Peyer's patch (tissue), 4 donors: ENCODE measurements around the gene GRIK4. TPM values are rescaled to one million over a fixed set of nuclear protein-coding genes. Genes with fewer than 3 reads are reported as not detected.

Experiments
- DNase-seq, 3 donors: peaks; one replicate each; pipeline ENCODE4 v3.0.0-alpha.2; 2017 to 2019
- H3K27ac ChIP-seq, 4 donors: fragments of 200-600 bp; sonication (generic); one replicate each; pipeline ENCODE4 v1.5.1; 2016 to 2019
- H3K27me3 ChIP-seq, 2 donors: fragments of 200-600 bp; sonication (generic); one replicate each; pipeline ENCODE4 v1.5.1; 2019
- H3K36me3 ChIP-seq, 3 donors: fragments of 200-600 bp; sonication (generic); one replicate each; pipeline ENCODE4 v1.5.1; 2016 to 2019
- H3K4me1 ChIP-seq, 4 donors: fragments of 200-600 bp; sonication (generic); one replicate each; pipeline ENCODE4 v1.5.1; 2016 to 2019
- H3K4me3 ChIP-seq, 4 donors: fragments of 200-600 bp; sonication (generic); 1 replicate in 3 of 4; 2 replicates in 1 of 4; pipeline ENCODE4 v1.5.1; 2016 to 2019; ENCODE audit warnings: mild to moderate bottlenecking in 1 of 4
- H3K9me3 ChIP-seq, 4 donors: fragments of 200-600 bp; sonication (generic); one replicate each; pipeline ENCODE4 v1.5.1; 2016 to 2019; ENCODE audit warnings: mild to moderate bottlenecking in 1 of 4
- CTCF ChIP-seq, 6 experiments: fragments of 450-650 bp in 4 of 6; fragments of 200-600 bp in 2 of 6; sonication (generic) in 1 of 6; IDR thresholded peaks; one replicate each; pipeline ENCODE4 v1.5.1; 2017 to 2019; ENCODE audit warnings: antibody characterized with exemption in 6 of 6, mild to moderate bottlenecking in 3 of 6, moderate library complexity in 1 of 6
- POLR2A ChIP-seq, 2 donors: fragments of 450-650 bp; IDR thresholded peaks; one replicate each; pipeline ENCODE4 v1.5.1; 2017; ENCODE audit warnings: antibody characterized with exemption in 2 of 2, mild to moderate bottlenecking in 2 of 2, moderate library complexity in 2 of 2
- total RNA-seq, 4 donors: library from RNA; depleted of rRNA; stranded (reverse); fragments of >200 nt; gene quantifications; one replicate each; pipeline ENCODE4 v1.1.0, GENCODE V29; 2016

GRIK4 gene
- total RNA-seq, 4 donors from 2014 or later = 0.40 to 2.5 TPM; not detected in 2

GRCh38 chr11:120492486-120492885 is 19.1 kb upstream of the GRIK4 start:
- Histone ChIP-seq H3K4me1 (no peaks in the 10 kb centered on the region), H3K27ac (no peak overlapping the region), H3K4me3 (no peak overlapping the region), H3K27me3 (no peaks in the 10 kb centered on the region), H3K36me3 (peaks cover 0 to 6% (median 0%) of the 10 kb centered on the region in 3 donors), H3K9me3 (no peaks in the 10 kb centered on the region)
- TF ChIP-seq POLR2A (IDR thresholded peaks at IDR 0.05) (no peak), CTCF (IDR thresholded peaks at IDR 0.05) (no peak)
- no peak for DNase-seq

- no peaks in the 10 kb centered on the region for H3K27me3 ChIP-seq
These were observed 17.0 kb upstream of the GRIK4 start for GRCh38 chr11:120494595-120494994.

GRCh38 chr11:120499088-120499487 is 12.5 kb upstream of the GRIK4 start:
- Histone ChIP-seq H3K36me3 (no peaks in the 10 kb centered on the region), H3K4me3 (no peak overlapping the region), H3K27me3 (no peaks in the 10 kb centered on the region), H3K9me3 (no peaks in the 10 kb centered on the region), H3K4me1 (no peaks in the 10 kb centered on the region), H3K27ac (no peak overlapping the region)
- DNase-seq = no peak
- TF ChIP-seq POLR2A (IDR thresholded peaks at IDR 0.05) (no peak), CTCF (IDR thresholded peaks at IDR 0.05) (no peak)

More at GRCh38 chr11:120494595-120494994, 17.0 kb upstream of the GRIK4 start:
- Histone ChIP-seq H3K36me3 (peaks cover 0 to 6% (median 0%) of the 10 kb centered on the region in 3 donors), H3K27ac (no peak overlapping the region), H3K4me1 (no peaks in the 10 kb centered on the region), H3K4me3 (no peak overlapping the region), H3K9me3 (no peaks in the 10 kb centered on the region)
- DNase-seq = no peak
- TF ChIP-seq POLR2A (IDR thresholded peaks at IDR 0.05) = no peak
- no peak for TF ChIP-seq CTCF (IDR thresholded peaks at IDR 0.05)

- TF ChIP-seq POLR2A (IDR thresholded peaks at IDR 0.05) (no peak), CTCF (IDR thresholded peaks at IDR 0.05) (no peak)
- no peaks in the 10 kb centered on the region for H3K27me3 ChIP-seq
- H3K27ac ChIP-seq = no peak overlapping the region
- no peaks in the 10 kb centered on the region for H3K9me3 ChIP-seq
- no peaks in the 10 kb centered on the region for H3K36me3 ChIP-seq
- DNase-seq = no peak
- no peak overlapping the region for H3K4me3 ChIP-seq
- no peaks in the 10 kb centered on the region for H3K4me1 ChIP-seq
These were observed 11.7 kb upstream of the GRIK4 start for GRCh38 chr11:120499859-120500258.

- no peaks in the 10 kb centered on the region for H3K36me3 ChIP-seq
- H3K4me3 ChIP-seq = no peak overlapping the region
- no peaks in the 10 kb centered on the region for H3K9me3 ChIP-seq
- TF ChIP-seq CTCF (IDR thresholded peaks at IDR 0.05) (no peak), POLR2A (IDR thresholded peaks at IDR 0.05) (no peak)
- H3K27ac ChIP-seq = no peak overlapping the region
- H3K4me1 ChIP-seq = no peaks in the 10 kb centered on the region
- DNase-seq = no peak
- H3K27me3 ChIP-seq = no peaks in the 10 kb centered on the region
These were observed 11.0 kb upstream of the GRIK4 start for GRCh38 chr11:120500414-120501071.
